ENCODE data around the gene COL24A1. TPM values are rescaled to one million over a fixed set of nuclear protein-coding genes. Genes with fewer than 3 reads are reported as not detected.

COL24A1 gene
- total RNA-seq, 1 experiment from 2014 or later = 0.35 TPM

GRCh38 chr1:85983316-85983715 lies 173.3 kb downstream of the COL24A1 start:
- H3K27ac Mint-ChIP-seq = no peak overlapping the region

More at GRCh38 chr1:85983316-85983715, 173.3 kb downstream of the COL24A1 start:
- H3K27ac ChIP-seq (ENCODE audit: insufficient read length, low read depth, low read length) = no peak overlapping the region
- H3K18ac ChIP-seq (ENCODE audit: insufficient read length, low read depth, low read length) = no peak overlapping the region
- H3K36me3 Mint-ChIP-seq (ENCODE audit: insufficient read depth in 1 of 3, low read depth in 3 of 3) = no peaks in the 10 kb centered on the region
- no peak overlapping the region for H3K4me3 Mint-ChIP-seq
- no peak overlapping the region for H2BK20ac ChIP-seq (ENCODE audit: low read depth, low read length, poor library complexity, severe bottlenecking)
- no peaks in the 10 kb centered on the region for H4K20me1 ChIP-seq (ENCODE audit: control insufficient read depth, insufficient read depth, insufficient read length)
- no peak overlapping the region for H2BK5ac ChIP-seq (ENCODE audit: insufficient read length, low read length)
- peaks cover 7% of the 10 kb centered on the region; the same call in 1 of the 2 replicates for H3K27me3 Mint-ChIP-seq (ENCODE audit: low read depth)
- H3K9ac ChIP-seq (ENCODE audit: extremely low read depth, insufficient read length, low read length) = no peak overlapping the region
- no peak overlapping the region for H2BK12ac ChIP-seq (ENCODE audit: insufficient read length, low read depth, low read length)
- no peaks in the 10 kb centered on the region for H3K79me2 ChIP-seq (ENCODE audit: insufficient read depth, low read length)
- no peaks in the 10 kb centered on the region for H3K4me1 Mint-ChIP-seq
- H3T11ph ChIP-seq (ENCODE audit: low read length) = no peak overlapping the region
- WGBS (ENCODE audit: extremely low coverage, insufficient read length, low lambda C conversion rate) = no CpG with 5 or more reads among the region's 1 CpG
- no peak overlapping the region for H4K91ac ChIP-seq (ENCODE audit: insufficient read length, low read depth, low read length)
- no peak overlapping the region for H2AK5ac ChIP-seq (ENCODE audit: insufficient read length, low read length)
- H3K27me3 ChIP-seq (ENCODE audit: insufficient read depth, low read length) = no peaks in the 10 kb centered on the region
- H3K23me2 ChIP-seq (ENCODE audit: insufficient read length, low read depth, low read length, poor library complexity, severe bottlenecking) = no peaks in the 10 kb centered on the region
- H3K56ac ChIP-seq (ENCODE audit: insufficient read length, low read depth, low read length) = no peak overlapping the region
- no peak overlapping the region for H3K14ac ChIP-seq (ENCODE audit: insufficient read depth, low read length)
- TF ChIP-seq CTCF (conservative IDR thresholded peaks at IDR 0.05) = no peak
- no peak overlapping the region for H3K23ac ChIP-seq (ENCODE audit: insufficient read length, low read depth, low read length)
- no peak overlapping the region for H2BK120ac ChIP-seq (ENCODE audit: low read depth, low read length, poor library complexity, severe bottlenecking)
- H3K79me1 ChIP-seq (ENCODE audit: insufficient read depth, low read depth, low read length, poor library complexity, severe bottlenecking) = no peaks in the 10 kb centered on the region
- no peaks in the 10 kb centered on the region for H3K9me3 ChIP-seq (ENCODE audit: control insufficient read depth, low read depth, low read length)
- H3K9me3 Mint-ChIP-seq = no peaks in the 10 kb centered on the region
- no peak for DNase-seq
- H3K4me2 ChIP-seq (ENCODE audit: insufficient read depth, insufficient read length, low read length) = no peak overlapping the region
- no peak overlapping the region for H3K4ac ChIP-seq (ENCODE audit: low read depth, low read length)
- no peaks in the 10 kb centered on the region for H3K4me1 ChIP-seq (ENCODE audit: insufficient read depth, low read length)
- H4K8ac ChIP-seq (replicated peaks; ENCODE audit: insufficient read length, low read depth, low read length) = no peak overlapping the region
- H2AFZ ChIP-seq (ENCODE audit: low read length) = no peak overlapping the region
- H2BK15ac ChIP-seq (ENCODE audit: low read depth, low read length) = no peak overlapping the region
- no peak overlapping the region for H4K5ac ChIP-seq (ENCODE audit: insufficient read length, low read depth, low read length)
